Measurements from ENCODE around the gene BUB3.

- TF ChIP-seq POLR2A (IDR thresholded peaks at IDR 0.05) = no peak
- TF ChIP-seq CTCF (IDR thresholded peaks at IDR 0.05) = no peak
These were observed 10.9 kb upstream of the BUB3 start for GRCh38 chr10:123143162-123143824.

Measured in testis (tissue), 2 donors.